DND-41 (cell line): ENCODE data around the gene SNPH.

ENCODE experiments used
- EZH2 ChIP-seq: IDR thresholded peaks from 3 replicates; pipeline ENCODE4 v1.6.1; 2012; ENCODE audit warnings: borderline replicate concordance, low read depth, mild to moderate bottlenecking, moderate library complexity, low read length, inconsistent platforms; ENCODE audit not compliant: severe bottlenecking
- TF ChIP-seq, protein P1 (sequence below): IDR thresholded peaks from 2 replicates; pipeline ENCODE4 v1.5.1; 2012; ENCODE audit warnings: borderline replicate concordance, low read length, moderate library complexity, mild to moderate bottlenecking; ENCODE audit not compliant: poor library complexity, severe bottlenecking; ENCODE audit errors: extremely low read depth

DNA sequence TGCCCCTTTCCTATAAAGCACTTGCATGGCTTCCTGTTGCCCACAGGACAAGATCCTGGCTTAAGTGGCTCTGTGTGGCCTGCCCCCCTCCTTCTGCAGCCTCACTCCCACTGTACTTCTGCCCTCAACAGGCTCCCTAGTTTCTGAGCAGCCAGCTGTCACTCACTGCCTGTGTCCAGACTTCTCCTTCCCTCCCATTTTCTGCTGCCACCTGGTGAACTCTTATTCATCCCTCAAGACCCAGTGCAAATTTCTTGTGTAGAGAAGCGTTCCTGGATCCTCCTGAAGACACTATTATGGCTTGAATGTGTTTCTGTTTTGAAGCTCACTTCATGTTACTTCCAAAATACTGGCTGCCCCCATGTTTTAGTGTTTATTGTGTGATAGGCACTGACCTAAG is 26.5 kb downstream of the SNPH start:
- TF ChIP-seq, protein P1, sequence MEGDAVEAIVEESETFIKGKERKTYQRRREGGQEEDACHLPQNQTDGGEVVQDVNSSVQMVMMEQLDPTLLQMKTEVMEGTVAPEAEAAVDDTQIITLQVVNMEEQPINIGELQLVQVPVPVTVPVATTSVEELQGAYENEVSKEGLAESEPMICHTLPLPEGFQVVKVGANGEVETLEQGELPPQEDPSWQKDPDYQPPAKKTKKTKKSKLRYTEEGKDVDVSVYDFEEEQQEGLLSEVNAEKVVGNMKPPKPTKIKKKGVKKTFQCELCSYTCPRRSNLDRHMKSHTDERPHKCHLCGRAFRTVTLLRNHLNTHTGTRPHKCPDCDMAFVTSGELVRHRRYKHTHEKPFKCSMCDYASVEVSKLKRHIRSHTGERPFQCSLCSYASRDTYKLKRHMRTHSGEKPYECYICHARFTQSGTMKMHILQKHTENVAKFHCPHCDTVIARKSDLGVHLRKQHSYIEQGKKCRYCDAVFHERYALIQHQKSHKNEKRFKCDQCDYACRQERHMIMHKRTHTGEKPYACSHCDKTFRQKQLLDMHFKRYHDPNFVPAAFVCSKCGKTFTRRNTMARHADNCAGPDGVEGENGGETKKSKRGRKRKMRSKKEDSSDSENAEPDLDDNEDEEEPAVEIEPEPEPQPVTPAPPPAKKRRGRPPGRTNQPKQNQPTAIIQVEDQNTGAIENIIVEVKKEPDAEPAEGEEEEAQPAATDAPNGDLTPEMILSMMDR, result no peak
- no peak for TF ChIP-seq EZH2
